CD14-positive monocyte (primary cell): ENCODE measurements around the gene LIMCH1. TPM values are rescaled to one million over a fixed set of nuclear protein-coding genes. Genes with fewer than 3 reads are reported as not detected.

Experiments used
- DNase-seq, 3 donors: peaks; one replicate each; pipeline ENCODE4 v3.0.0-alpha.2; 2011 to 2022
- H2AFZ ChIP-seq: 2 replicates; pipeline ENCODE4 v1.6.0; 2012; ENCODE audit warnings: mild to moderate bottlenecking, low read depth, low read length, inconsistent platforms; ENCODE audit not compliant: insufficient read depth, poor library complexity, severe bottlenecking
- H3K27ac ChIP-seq, 2 donors: 1 replicate in 1 of 2; 2 replicates in 1 of 2; pipeline ENCODE4 v1.5.1; 2012 to 2013; ENCODE audit warnings: low read length in 2 of 2, control low read depth in 1 of 2, inconsistent platforms in 1 of 2, low read depth in 1 of 2, mild to moderate bottlenecking in 1 of 2
- H3K27me3 ChIP-seq, 2 donors: one replicate each; pipeline versions ENCODE4 v1.6.0 to v1.6.1; 2011 to 2013; ENCODE audit warnings: low read length in 2 of 2; ENCODE audit not compliant: control insufficient read depth in 2 of 2, insufficient read depth in 2 of 2
- H3K36me3 ChIP-seq, 2 donors: replicated peaks in 1 of 2; 1 replicate in 1 of 2; 2 replicates in 1 of 2; pipeline versions ENCODE4 v1.5.1 to v1.6.1; 2012 to 2013; ENCODE audit warnings: low read length in 2 of 2, control low read depth in 1 of 2, inconsistent platforms in 1 of 2, mild to moderate bottlenecking in 1 of 2; ENCODE audit not compliant: insufficient read depth in 2 of 2, control insufficient read depth in 1 of 2
- H3K4me1 ChIP-seq, 2 donors: 1 replicate in 1 of 2; 2 replicates in 1 of 2; pipeline versions ENCODE4 v1.5.1 to v1.6.1; 2012 to 2013; ENCODE audit warnings: low read length in 2 of 2, control low read depth in 1 of 2, inconsistent platforms in 1 of 2, mild to moderate bottlenecking in 1 of 2, moderate library complexity in 1 of 2; ENCODE audit not compliant: insufficient read depth in 2 of 2, control insufficient read depth in 1 of 2
- H3K4me2 ChIP-seq: replicated peaks from 2 replicates; pipeline ENCODE3; 2012; ENCODE audit warnings: low read length, moderate library complexity, mild to moderate bottlenecking; ENCODE audit not compliant: poor library complexity, severe bottlenecking; ENCODE audit errors: extremely low read depth
- H3K4me3 ChIP-seq, 3 experiments: fragments of 200-600 bp in 1 of 3; sonication (generic) in 1 of 3; replicated peaks in 1 of 3; 1 replicate in 2 of 3; 2 replicates in 1 of 3; pipeline ENCODE4 v1.5.1; 2011 to 2013; ENCODE audit warnings: low read length in 3 of 3, mild to moderate bottlenecking in 3 of 3, control low read depth in 2 of 3, low read depth in 2 of 3, inconsistent platforms in 1 of 3, moderate library complexity in 1 of 3
- H3K79me2 ChIP-seq: 2 replicates; pipeline ENCODE4 v1.6.0; 2012; ENCODE audit warnings: mild to moderate bottlenecking, control low read depth, inconsistent platforms, low read length, moderate library complexity; ENCODE audit not compliant: insufficient read depth
- H3K9ac ChIP-seq: 2 replicates; pipeline ENCODE4 v1.6.0; 2017; ENCODE audit warnings: low read length, mild to moderate bottlenecking; ENCODE audit not compliant: insufficient read depth, poor library complexity, severe bottlenecking
- H3K9me3 ChIP-seq, 2 donors: replicated peaks in 1 of 2; 1 replicate in 1 of 2; 2 replicates in 1 of 2; pipeline versions ENCODE4 v1.5.1 to v1.6.1; 2012 to 2013; ENCODE audit warnings: low read length in 2 of 2, control low read depth in 1 of 2; ENCODE audit not compliant: control insufficient read depth in 1 of 2, insufficient read depth in 1 of 2
- H4K20me1 ChIP-seq: 2 replicates; pipeline ENCODE4 v1.6.0; 2012; ENCODE audit warnings: mild to moderate bottlenecking, low read length, control low read depth, moderate library complexity; ENCODE audit not compliant: insufficient read depth
- H3K27ac Mint-ChIP-seq, 7 donors: one replicate each; pipeline ENCODE4 v1.8.0; 2020; ENCODE audit warnings: mild to moderate bottlenecking in 7 of 7, mixed read lengths in 7 of 7, moderate library complexity in 6 of 7, inconsistent platforms in 2 of 7
- H3K27me3 Mint-ChIP-seq, 3 donors: one replicate each; pipeline ENCODE4 v1.8.0; 2021 to 2022; ENCODE audit warnings: low read depth in 3 of 3, mild to moderate bottlenecking in 3 of 3, mixed read lengths in 3 of 3, moderate library complexity in 3 of 3, inconsistent platforms in 1 of 3
- H3K36me3 Mint-ChIP-seq, 2 donors: one replicate each; pipeline ENCODE4 v1.8.0; 2020; ENCODE audit warnings: mixed read lengths in 2 of 2, inconsistent platforms in 1 of 2, mild to moderate bottlenecking in 1 of 2
- H3K4me1 Mint-ChIP-seq: one replicate; pipeline ENCODE4 v1.8.0; 2020; ENCODE audit warnings: mild to moderate bottlenecking, mixed read lengths
- H3K4me3 Mint-ChIP-seq, 2 donors: one replicate each; pipeline ENCODE4 v1.8.0; 2020; ENCODE audit warnings: mild to moderate bottlenecking in 2 of 2, mixed read lengths in 2 of 2, moderate library complexity in 1 of 2
- H3K9me3 Mint-ChIP-seq, 7 donors: one replicate each; pipeline ENCODE4 v1.8.0; 2020 to 2022; ENCODE audit warnings: mixed read lengths in 7 of 7, mild to moderate bottlenecking in 6 of 7, moderate library complexity in 6 of 7, inconsistent platforms in 2 of 7
- CTCF ChIP-seq: fragments of 200-600 bp; IDR thresholded peaks from one replicate; pipeline ENCODE4 v1.8.0; 2022; ENCODE audit warnings: antibody characterized with exemption, mild to moderate bottlenecking
- WGBS: methylation state at CpG from one replicate; pipeline ENCODE4 v1.1.5; 2013; ENCODE audit warnings: missing lambda C conversion rate; ENCODE audit not compliant: insufficient coverage; 5-methylcytosine and 5-hydroxymethylcytosine counted together
- intact Hi-C, 2 donors: fragments of 100-400 bp; cut with micrococcal nuclease; formaldehyde crosslinking; loops; one replicate each; pipeline versions ENCODE4 v1.15.0 to v1.15.1; 2023
- polyA plus RNA-seq, 3 donors: library from polyadenylated mRNA; depleted of rRNA in 1 of 3; unstranded in 2 of 3; stranded (reverse) in 1 of 3; fragments of 300-500 nt in 2 of 3; fragments of >200 nt in 1 of 3; fragmentation: Illumina TruSeq in 2 of 3; gene quantifications; 1 replicate in 2 of 3; 2 replicates in 1 of 3; pipeline ENCODE4 v1.2.3, GENCODE V29; 2012 to 2021

Gene LIMCH1
- polyA plus RNA-seq, 3 donors: 0.25 to 0.64 (median 0.32) TPM

DNA sequence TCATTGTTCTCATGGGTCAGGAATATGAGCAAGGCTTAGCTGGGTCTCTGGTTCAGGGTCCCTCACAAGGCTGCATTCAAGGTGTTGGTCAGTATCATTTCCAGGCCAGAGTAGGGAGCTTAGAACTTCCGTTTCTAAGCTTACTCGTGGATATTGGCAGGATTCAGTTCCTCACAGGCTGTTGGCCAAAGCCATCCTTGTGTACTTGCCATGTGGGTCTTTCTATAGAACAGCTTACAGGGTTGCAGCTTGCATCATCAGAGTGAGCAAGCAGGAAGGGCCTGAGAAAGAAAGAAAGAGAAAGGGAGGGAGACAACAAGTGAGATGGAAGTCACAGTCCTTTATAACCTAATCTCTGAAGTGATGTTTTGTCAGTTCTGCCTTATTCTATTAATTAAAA, 5.1 kb upstream of the LIMCH1 start:
- H3K4me1 ChIP-seq: peaks cover 8 to 10% of the 10 kb centered on the region in 2 donors
- H2AFZ ChIP-seq: no peak overlapping the region
- H3K4me3 ChIP-seq: no peak overlapping the region
- no peak for TF ChIP-seq CTCF
- no peaks in the 10 kb centered on the region for H3K79me2 ChIP-seq
- H3K27me3 ChIP-seq: no peaks in the 10 kb centered on the region
- H4K20me1 ChIP-seq: no peaks in the 10 kb centered on the region
- Mint-ChIP-seq H3K9me3 (no peaks in the 10 kb centered on the region), H3K27ac (peak overlapping the region in 2 of 7 donors; percentile 3 to 63), H3K4me3 (no peak overlapping the region), H3K36me3 (no peaks in the 10 kb centered on the region), H3K27me3 (peaks cover 2 to 3% (median 2%) of the 10 kb centered on the region in 3 donors), H3K4me1 (peaks cover 14% of the 10 kb centered on the region)
- no peaks in the 10 kb centered on the region for H3K9me3 ChIP-seq
- no peak overlapping the region for H3K4me2 ChIP-seq
- H3K9ac ChIP-seq: no peak overlapping the region
- 6% methylated on average over 2 of the region's 2 CpGs for WGBS
- H3K27ac ChIP-seq: no peak overlapping the region
- intact Hi-C loops: no loop called here
- no peaks in the 10 kb centered on the region for H3K36me3 ChIP-seq
- DNase-seq: peak in 2 of 3 donors; percentile 9 to 18

- Histone ChIP-seq H3K27me3 (no peaks in the 10 kb centered on the region), H3K4me1 (peaks cover 10 to 11% of the 10 kb centered on the region in 2 donors), H4K20me1 (no peaks in the 10 kb centered on the region), H2AFZ (no peak overlapping the region), H3K9ac (no peak overlapping the region), H3K4me2 (no peak overlapping the region), H3K9me3 (no peaks in the 10 kb centered on the region), H3K36me3 (no peaks in the 10 kb centered on the region), H3K27ac (no peak overlapping the region), H3K79me2 (no peaks in the 10 kb centered on the region), H3K4me3 (no peak overlapping the region)
- Mint-ChIP-seq H3K4me3 (no peak overlapping the region), H3K27ac (no peak overlapping the region), H3K36me3 (no peaks in the 10 kb centered on the region), H3K27me3 (peaks cover 2 to 5% (median 4%) of the 10 kb centered on the region in 3 donors), H3K4me1 (peaks cover 20% of the 10 kb centered on the region), H3K9me3 (no peaks in the 10 kb centered on the region)
- intact Hi-C loops: no loop called here
- TF ChIP-seq CTCF: no peak
- DNase-seq: no peak
- WGBS: 97% methylated on average over 3 of the region's 3 CpGs
These were observed 4.3 kb upstream of the LIMCH1 start for GRCh38 chr4:41533680-41534079.
